ENCODE data around the gene AOX1.

Gene AOX1

GRCh38 chr2:200702646-200703118, 116.9 kb downstream of the AOX1 start:
- Histone ChIP-seq H3K36me3 (ENCODE audit: control insufficient read depth, low read length) (no peaks in the 10 kb centered on the region), H3K4me1 (ENCODE audit: control insufficient read depth, low read length) (no peaks in the 10 kb centered on the region), H3K4me3 (ENCODE audit: low read length) (no peak overlapping the region), H3F3A (ENCODE audit: control insufficient read depth, insufficient read depth) (no peaks in the 10 kb centered on the region), H3K9me2 (replicated peaks; ENCODE audit: control insufficient read depth, low read length) (no peaks in the 10 kb centered on the region), H3K9me3 (ENCODE audit: control insufficient read depth, insufficient read depth, low read length) (no peaks in the 10 kb centered on the region), H3K27ac (ENCODE audit: low read depth, low read length) (no peak overlapping the region), H3K27me3 (ENCODE audit: control insufficient read depth, low read length) (peaks cover 55% of the 10 kb centered on the region), H4K20me1 (ENCODE audit: control insufficient read depth, insufficient read depth, low read depth, low read length) (no peaks in the 10 kb centered on the region), H3K4me2 (ENCODE audit: low read length) (no peak overlapping the region), H3K79me2 (ENCODE audit: control insufficient read depth, low read length) (no peaks in the 10 kb centered on the region)
- TF ChIP-seq CTCF (IDR thresholded peaks at IDR 0.05; ENCODE audit: low read depth, low read length, poor library complexity, severe bottlenecking): no peak
- TF ChIP-seq EZH2phosphoT487 (IDR thresholded peaks at IDR 0.05; ENCODE audit: borderline replicate concordance, low read length): no peak

GRCh38 chr2:200703127-200703925, 117.5 kb downstream of the AOX1 start:
- H3K4me2 ChIP-seq (ENCODE audit: low read length): no peak overlapping the region
- H3K9me3 ChIP-seq (ENCODE audit: control insufficient read depth, insufficient read depth, low read length): no peaks in the 10 kb centered on the region
- no peaks in the 10 kb centered on the region for H4K20me1 ChIP-seq (ENCODE audit: control insufficient read depth, insufficient read depth, low read depth, low read length)
- no peaks in the 10 kb centered on the region for H3F3A ChIP-seq (ENCODE audit: control insufficient read depth, insufficient read depth)
- peaks cover 53% of the 10 kb centered on the region for H3K27me3 ChIP-seq (ENCODE audit: control insufficient read depth, low read length)
- no peak overlapping the region for H3K4me3 ChIP-seq (ENCODE audit: low read length)
- TF ChIP-seq CTCF (IDR thresholded peaks at IDR 0.05; ENCODE audit: low read depth, low read length, poor library complexity, severe bottlenecking): peak; percentile 26
- no peak for TF ChIP-seq EZH2phosphoT487 (IDR thresholded peaks at IDR 0.05; ENCODE audit: borderline replicate concordance, low read length)
- H3K9me2 ChIP-seq (replicated peaks; ENCODE audit: control insufficient read depth, low read length): no peaks in the 10 kb centered on the region
- H3K27ac ChIP-seq (ENCODE audit: low read depth, low read length): no peak overlapping the region
- H3K36me3 ChIP-seq (ENCODE audit: control insufficient read depth, low read length): no peaks in the 10 kb centered on the region
- no peaks in the 10 kb centered on the region for H3K79me2 ChIP-seq (ENCODE audit: control insufficient read depth, low read length)
- H3K4me1 ChIP-seq (ENCODE audit: control insufficient read depth, low read length): no peaks in the 10 kb centered on the region

- TF ChIP-seq CTCF (IDR thresholded peaks at IDR 0.05; ENCODE audit: low read depth, low read length, poor library complexity, severe bottlenecking) (no peak), EZH2phosphoT487 (IDR thresholded peaks at IDR 0.05; ENCODE audit: borderline replicate concordance, low read length) (no peak)
- no peaks in the 10 kb centered on the region for H3K9me2 ChIP-seq (replicated peaks; ENCODE audit: control insufficient read depth, low read length)
- H3K27me3 ChIP-seq (ENCODE audit: control insufficient read depth, low read length): peaks cover 46% of the 10 kb centered on the region
- H3K27ac ChIP-seq (ENCODE audit: low read depth, low read length): no peak overlapping the region
- H3K79me2 ChIP-seq (ENCODE audit: control insufficient read depth, low read length): no peaks in the 10 kb centered on the region
- H3K4me1 ChIP-seq (ENCODE audit: control insufficient read depth, low read length): no peaks in the 10 kb centered on the region
- H3K36me3 ChIP-seq (ENCODE audit: control insufficient read depth, low read length): no peaks in the 10 kb centered on the region
- no peaks in the 10 kb centered on the region for H4K20me1 ChIP-seq (ENCODE audit: control insufficient read depth, insufficient read depth, low read depth, low read length)
- H3K9me3 ChIP-seq (ENCODE audit: control insufficient read depth, insufficient read depth, low read length): no peaks in the 10 kb centered on the region
- no peak overlapping the region for H3K4me2 ChIP-seq (ENCODE audit: low read length)
- H3K4me3 ChIP-seq (ENCODE audit: low read length): no peak overlapping the region
- no peaks in the 10 kb centered on the region for H3F3A ChIP-seq (ENCODE audit: control insufficient read depth, insufficient read depth)
Measured at GRCh38 chr2:200703926-200704637, 118.3 kb downstream of the AOX1 start.
